HepG2 (cell line): ENCODE results near the gene MAP6D1. TPM values are rescaled to one million over a fixed set of nuclear protein-coding genes. Genes with fewer than 3 reads are reported as not detected.
A peak's percentile ranks its signal among the peaks of the same experiment; 100 is the strongest.

ENCODE experiments used
- AGO2 ChIP-seq: fragments of 200-400 bp; formaldehyde crosslinking; optimal IDR thresholded peaks from 2 replicates; pipeline ENCODE3; 2017; ENCODE audit warnings: mild to moderate bottlenecking, low read depth, low read length, moderate library complexity
- RXRA ChIP-seq: sonication (generic); formaldehyde crosslinking; IDR thresholded peaks from 2 replicates; pipeline ENCODE4 v1.5.1; 2020; ENCODE audit warnings: missing genetic modification reagents
- SPEN ChIP-seq: sonication (generic); formaldehyde crosslinking; IDR thresholded peaks from 2 replicates; pipeline ENCODE4 v1.5.1; 2020; ENCODE audit warnings: low read depth, mild to moderate bottlenecking, missing genetic modification reagents
- ZNF616 ChIP-seq: sonication (generic); formaldehyde crosslinking; IDR thresholded peaks from 2 replicates; pipeline ENCODE4 v1.5.0; 2020; ENCODE audit warnings: low read depth, mild to moderate bottlenecking, missing genetic modification reagents
- polyA plus RNA-seq, 8 experiments: library from polyadenylated mRNA; depleted of rRNA in 3 of 8; stranded (reverse) in 7 of 8; unstranded in 1 of 8; fragments of >200 nt; fragmentation: Illumina TruSeq in 4 of 8; extraction: Trizol in 4 of 8; gene quantifications; 2 replicates each; pipeline versions ENCODE4 v1.2.1 to v1.2.3, GENCODE V29; 2011 to 2016; ENCODE audit warnings: low read depth in 4 of 8, missing spikeins in 1 of 8, mixed read lengths in 1 of 8; ENCODE audit not compliant: insufficient read depth in 1 of 8
- total RNA-seq, 5 experiments: library from RNA; depleted of rRNA; stranded (reverse); fragments of >200 nt; fragmentation: Illumina TruSeq; extraction: Trizol; gene quantifications; 2 replicates each; pipeline ENCODE4 v1.2.3, GENCODE V29; 2016; ENCODE audit warnings: low read depth in 1 of 5
- TF ChIP-seq, protein P1 (sequence below): sonication (generic); formaldehyde crosslinking; IDR thresholded peaks from 2 replicates; pipeline ENCODE4 v1.4.0; 2020; ENCODE audit warnings: mild to moderate bottlenecking, missing genetic modification reagents

Gene MAP6D1
- total and polyA plus RNA-seq, 2 of the 13 experiments (the other 11 are each of a cell fraction or from before 2014, with no cell fraction given) = 0.12 to 0.62 TPM

DNA sequence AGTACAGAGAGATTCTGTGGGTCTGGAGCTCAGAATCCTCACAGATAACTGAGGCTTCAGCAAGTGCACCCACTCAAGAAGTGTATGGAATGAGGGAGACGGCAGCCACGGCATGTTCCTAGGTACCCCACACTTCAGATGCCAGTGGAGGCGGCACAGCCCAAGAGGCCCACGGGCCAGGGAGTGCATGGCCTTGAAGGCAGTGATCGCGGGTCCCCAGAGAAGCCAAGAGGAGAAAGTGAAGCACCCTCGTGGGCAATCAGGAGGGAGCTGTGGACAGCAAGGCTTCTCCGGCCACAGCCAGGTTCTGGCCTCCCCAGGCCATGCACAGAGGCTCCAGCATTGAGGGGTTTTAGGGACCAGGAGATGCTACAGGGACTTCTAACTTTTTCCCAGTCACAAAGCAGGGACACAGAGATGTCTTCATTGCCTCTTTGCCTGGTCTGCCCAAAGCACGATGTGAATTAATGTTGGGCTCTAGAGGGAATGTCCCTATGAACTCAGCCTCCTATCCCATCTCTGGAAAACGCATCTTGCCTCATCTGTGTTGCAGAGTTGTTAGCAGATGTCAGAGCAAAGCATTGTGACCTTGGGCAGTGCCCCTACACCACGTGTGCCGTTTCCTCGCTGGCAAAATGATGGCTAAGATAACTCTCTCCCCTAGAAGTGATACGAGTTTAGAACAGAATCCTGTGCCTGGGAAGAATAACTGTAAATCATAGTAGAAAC lies 2.6 kb upstream of the MAP6D1 start (continued):
- TF ChIP-seq, protein P1, sequence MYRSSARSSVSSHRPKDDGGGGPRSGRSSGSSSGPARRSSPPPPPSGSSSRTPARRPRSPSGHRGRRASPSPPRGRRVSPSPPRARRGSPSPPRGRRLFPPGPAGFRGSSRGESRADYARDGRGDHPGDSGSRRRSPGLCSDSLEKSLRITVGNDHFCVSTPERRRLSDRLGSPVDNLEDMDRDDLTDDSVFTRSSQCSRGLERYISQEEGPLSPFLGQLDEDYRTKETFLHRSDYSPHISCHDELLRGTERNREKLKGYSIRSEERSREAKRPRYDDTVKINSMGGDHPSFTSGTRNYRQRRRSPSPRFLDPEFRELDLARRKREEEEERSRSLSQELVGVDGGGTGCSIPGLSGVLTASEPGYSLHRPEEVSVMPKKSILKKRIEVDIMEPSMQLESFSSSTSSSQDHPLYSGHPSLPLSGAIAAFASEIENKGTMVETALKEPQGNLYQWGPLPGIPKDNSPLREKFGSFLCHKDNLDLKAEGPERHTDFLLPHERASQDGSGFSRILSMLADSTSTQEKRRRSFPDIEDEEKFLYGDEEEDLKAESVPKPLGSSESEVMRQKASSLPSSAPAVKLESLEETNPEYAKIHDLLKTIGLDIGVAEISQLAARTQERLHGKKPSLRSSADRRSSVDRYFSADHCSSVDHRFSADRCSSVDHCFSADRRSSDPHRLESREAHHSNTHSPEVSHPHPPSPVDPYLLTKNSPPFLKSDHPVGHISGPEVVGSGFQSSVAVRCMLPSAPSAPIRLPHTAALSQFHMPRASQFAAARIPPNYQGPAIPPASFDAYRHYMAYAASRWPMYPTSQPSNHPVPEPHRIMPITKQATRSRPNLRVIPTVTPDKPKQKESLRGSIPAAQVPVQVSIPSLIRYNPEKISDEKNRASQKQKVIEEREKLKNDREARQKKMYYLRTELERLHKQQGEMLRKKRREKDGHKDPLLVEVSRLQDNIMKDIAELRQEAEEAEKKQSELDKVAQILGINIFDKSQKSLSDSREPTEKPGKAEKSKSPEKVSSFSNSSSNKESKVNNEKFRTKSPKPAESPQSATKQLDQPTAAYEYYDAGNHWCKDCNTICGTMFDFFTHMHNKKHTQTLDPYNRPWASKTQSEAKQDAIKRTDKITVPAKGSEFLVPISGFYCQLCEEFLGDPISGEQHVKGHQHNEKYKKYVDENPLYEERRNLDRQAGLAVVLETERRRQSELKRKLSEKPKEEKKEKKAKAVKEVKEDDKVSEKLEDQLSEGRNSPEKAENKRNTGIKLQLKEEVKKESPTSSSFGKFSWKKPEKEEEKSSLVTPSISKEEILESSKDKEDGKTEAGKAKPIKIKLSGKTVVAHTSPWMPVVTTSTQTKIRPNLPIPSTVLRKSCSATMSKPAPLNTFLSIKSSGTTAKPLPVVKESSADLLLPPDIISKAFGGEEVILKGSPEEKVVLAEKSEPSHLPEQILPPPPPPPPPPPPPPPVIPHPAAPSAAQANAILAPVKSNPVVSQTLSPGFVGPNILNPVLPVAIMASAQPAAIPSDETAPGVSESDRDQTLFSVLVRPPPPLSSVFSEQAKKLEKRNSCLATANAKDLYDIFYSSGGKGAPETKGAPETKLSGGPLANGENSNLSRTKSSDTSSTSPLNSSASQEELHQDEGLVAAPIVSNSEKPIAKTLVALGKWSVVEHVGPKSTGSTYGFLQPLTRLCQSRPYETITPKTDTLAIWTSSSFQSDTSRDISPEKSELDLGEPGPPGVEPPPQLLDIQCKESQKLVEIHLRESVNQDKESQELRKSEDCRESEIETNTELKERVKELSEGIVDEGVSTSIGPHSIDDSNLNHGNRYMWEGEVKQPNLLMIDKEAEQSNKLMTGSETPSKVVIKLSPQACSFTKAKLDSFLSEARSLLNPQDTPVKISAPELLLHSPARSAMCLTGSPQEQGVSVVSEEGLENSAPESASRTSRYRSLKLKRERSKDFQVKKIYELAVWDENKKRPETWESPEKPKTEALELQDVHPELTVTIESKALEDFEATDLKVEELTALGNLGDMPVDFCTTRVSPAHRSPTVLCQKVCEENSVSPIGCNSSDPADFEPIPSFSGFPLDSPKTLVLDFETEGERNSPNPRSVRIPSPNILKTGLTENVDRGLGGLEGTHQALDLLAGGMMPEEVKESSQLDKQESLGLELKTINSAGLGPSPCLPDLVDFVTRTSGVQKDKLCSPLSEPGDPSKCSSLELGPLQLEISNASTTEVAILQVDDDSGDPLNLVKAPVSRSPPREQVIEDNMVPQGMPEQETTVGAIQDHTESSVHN (CRISPR knock-in tag) = no peak
- TF ChIP-seq RXRA (CRISPR knock-in tag) (no peak), AGO2 (peak; percentile 49), ZNF616 (CRISPR knock-in tag) (no peak), SPEN (CRISPR knock-in tag) (no peak)
